HCT116 (cell line): Measurements from ENCODE around the gene SH3YL1.

Experiments used
- CBX3 ChIP-seq: IDR thresholded peaks from 2 replicates; pipeline ENCODE4 v1.6.1; 2012; ENCODE audit warnings: low read depth
- CEBPB ChIP-seq: IDR thresholded peaks from 2 replicates; pipeline ENCODE4 v1.6.1; 2012; ENCODE audit warnings: low read depth
- CTCF ChIP-seq, 3 experiments: fragments of 200-600 bp in 1 of 3; sonication (generic) in 1 of 3; IDR thresholded peaks in 2 of 3; conservative IDR thresholded peaks in 1 of 3; 2 replicates each; pipeline ENCODE4 v1.5.1; 2012 to 2017; ENCODE audit warnings: low read depth in 2 of 3, low read length in 2 of 3, antibody characterized with exemption in 1 of 3, borderline replicate concordance in 1 of 3, control low read depth in 1 of 3, mild to moderate bottlenecking in 1 of 3, mixed read lengths in 1 of 3, mixed run types in 1 of 3, moderate library complexity in 1 of 3; ENCODE audit not compliant: insufficient read depth in 1 of 3
- EZH2 ChIP-seq: fragments of 200-600 bp; sonication (generic); IDR thresholded peaks from 2 replicates; pipeline ENCODE4 v1.6.1; 2017; ENCODE audit warnings: antibody characterized with exemption, mixed run types
- MAX ChIP-seq: IDR thresholded peaks from 2 replicates; pipeline ENCODE4 v1.6.1; 2012
- POLR2A ChIP-seq: IDR thresholded peaks from 2 replicates; pipeline ENCODE4 v1.7.0; 2011; ENCODE audit warnings: borderline replicate concordance; ENCODE audit not compliant: insufficient read depth, insufficient read length; ENCODE audit errors: extremely low read depth
- POLR2AphosphoS5 ChIP-seq: IDR thresholded peaks from 2 replicates; pipeline ENCODE4 v1.6.1; 2011; ENCODE audit warnings: mild to moderate bottlenecking, low read depth, low read length, moderate library complexity
- RAD21 ChIP-seq: IDR thresholded peaks from 2 replicates; pipeline ENCODE4 v1.6.1; 2012; ENCODE audit warnings: low read depth, mild to moderate bottlenecking
- SIN3A ChIP-seq: IDR thresholded peaks from 2 replicates; pipeline ENCODE4 v1.6.1; 2012; ENCODE audit warnings: low read depth
- SP1 ChIP-seq: IDR thresholded peaks from 2 replicates; pipeline ENCODE4 v1.6.1; 2012; ENCODE audit warnings: low read depth
- SRF ChIP-seq: IDR thresholded peaks from 2 replicates; pipeline ENCODE4 v1.6.1; 2012; ENCODE audit warnings: low read depth
- TF ChIP-seq, protein P1 (sequence below): IDR thresholded peaks from 2 replicates; pipeline ENCODE4 v1.6.1; 2012
- TF ChIP-seq, protein P2 (sequence below): IDR thresholded peaks from 2 replicates; pipeline ENCODE4 v1.6.1; 2012; ENCODE audit warnings: low read depth

- TF ChIP-seq CTCF (IDR thresholded peaks at IDR 0.05 in 2 of 3, conservative IDR thresholded peaks at IDR 0.05 in 1 of 3; ENCODE audit: borderline replicate concordance in 1 of 3, insufficient read depth in 1 of 3, low read depth in 2 of 3, low read length in 2 of 3) (no peak), POLR2A (no peak), MAX (no peak), CEBPB (no peak), CBX3 (no peak), RAD21 (no peak), SRF (no peak), EZH2 (no peak), POLR2AphosphoS5 (no peak), SP1 (no peak), SIN3A (no peak)
- TF ChIP-seq, protein P1, sequence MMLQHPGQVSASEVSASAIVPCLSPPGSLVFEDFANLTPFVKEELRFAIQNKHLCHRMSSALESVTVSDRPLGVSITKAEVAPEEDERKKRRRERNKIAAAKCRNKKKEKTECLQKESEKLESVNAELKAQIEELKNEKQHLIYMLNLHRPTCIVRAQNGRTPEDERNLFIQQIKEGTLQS: no peak
- TF ChIP-seq, protein P2, sequence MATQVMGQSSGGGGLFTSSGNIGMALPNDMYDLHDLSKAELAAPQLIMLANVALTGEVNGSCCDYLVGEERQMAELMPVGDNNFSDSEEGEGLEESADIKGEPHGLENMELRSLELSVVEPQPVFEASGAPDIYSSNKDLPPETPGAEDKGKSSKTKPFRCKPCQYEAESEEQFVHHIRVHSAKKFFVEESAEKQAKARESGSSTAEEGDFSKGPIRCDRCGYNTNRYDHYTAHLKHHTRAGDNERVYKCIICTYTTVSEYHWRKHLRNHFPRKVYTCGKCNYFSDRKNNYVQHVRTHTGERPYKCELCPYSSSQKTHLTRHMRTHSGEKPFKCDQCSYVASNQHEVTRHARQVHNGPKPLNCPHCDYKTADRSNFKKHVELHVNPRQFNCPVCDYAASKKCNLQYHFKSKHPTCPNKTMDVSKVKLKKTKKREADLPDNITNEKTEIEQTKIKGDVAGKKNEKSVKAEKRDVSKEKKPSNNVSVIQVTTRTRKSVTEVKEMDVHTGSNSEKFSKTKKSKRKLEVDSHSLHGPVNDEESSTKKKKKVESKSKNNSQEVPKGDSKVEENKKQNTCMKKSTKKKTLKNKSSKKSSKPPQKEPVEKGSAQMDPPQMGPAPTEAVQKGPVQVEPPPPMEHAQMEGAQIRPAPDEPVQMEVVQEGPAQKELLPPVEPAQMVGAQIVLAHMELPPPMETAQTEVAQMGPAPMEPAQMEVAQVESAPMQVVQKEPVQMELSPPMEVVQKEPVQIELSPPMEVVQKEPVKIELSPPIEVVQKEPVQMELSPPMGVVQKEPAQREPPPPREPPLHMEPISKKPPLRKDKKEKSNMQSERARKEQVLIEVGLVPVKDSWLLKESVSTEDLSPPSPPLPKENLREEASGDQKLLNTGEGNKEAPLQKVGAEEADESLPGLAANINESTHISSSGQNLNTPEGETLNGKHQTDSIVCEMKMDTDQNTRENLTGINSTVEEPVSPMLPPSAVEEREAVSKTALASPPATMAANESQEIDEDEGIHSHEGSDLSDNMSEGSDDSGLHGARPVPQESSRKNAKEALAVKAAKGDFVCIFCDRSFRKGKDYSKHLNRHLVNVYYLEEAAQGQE: no peak
Observed at GRCh38 chr2:238431-238830, 25.4 kb downstream of the SH3YL1 start.
